ENCODE data around the gene MSMO1. TPM values are rescaled to one million over a fixed set of nuclear protein-coding genes. Genes with fewer than 3 reads are reported as not detected.

Gene MSMO1
- total and polyA plus RNA-seq, 2 donors (not counting 1 experiment from before 2014, with no cell fraction given) = 7.3 to 30.8 TPM

DNA sequence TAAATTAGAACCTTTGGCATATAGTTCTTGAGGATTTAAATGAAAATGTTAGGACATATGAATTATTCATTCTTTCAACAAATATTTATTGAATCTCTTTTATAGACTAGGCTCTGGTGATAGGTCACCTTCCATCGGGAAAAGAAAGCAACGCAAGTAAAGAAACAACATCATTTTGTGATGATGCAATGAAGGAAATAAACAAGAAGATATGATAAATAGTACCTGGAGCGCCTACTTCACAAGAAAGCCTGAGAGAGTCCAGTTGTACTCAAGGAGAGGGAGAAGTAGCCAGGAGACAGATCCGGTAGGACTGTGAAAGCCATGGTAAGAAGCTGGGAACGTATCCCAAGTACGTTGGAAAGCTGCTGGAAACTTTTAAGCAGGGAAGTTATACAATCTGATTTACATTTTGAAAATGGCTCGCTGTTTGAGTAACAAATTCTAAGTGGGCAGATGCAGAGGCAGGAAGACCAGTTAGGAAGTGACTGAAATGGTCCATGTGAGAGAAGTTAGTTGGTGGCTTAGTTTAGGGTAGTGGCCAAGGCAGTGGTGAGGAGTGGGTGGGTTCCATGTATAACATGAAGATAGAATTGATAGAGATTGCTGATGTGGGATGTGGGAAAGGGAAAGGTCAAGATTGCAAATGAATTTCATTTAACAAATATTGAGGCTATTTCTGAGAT lies 33.7 kb downstream of the MSMO1 start:
- Histone ChIP-seq H3K27ac (ENCODE audit: low read length in 2 of 2) (no peak overlapping the region), H3K36me3 (replicated peaks in 1 of 2; ENCODE audit: control extremely low read depth in 1 of 2, control insufficient read depth in 1 of 2, extremely low read depth in 1 of 2, insufficient read depth in 2 of 2, low read length in 1 of 2) (no peaks in the 10 kb centered on the region), H3K4me2 (replicated peaks; ENCODE audit: low read depth, low read length, poor library complexity, severe bottlenecking) (no peak overlapping the region), H3K79me2 (ENCODE audit: control insufficient read depth, insufficient read depth, low read length) (no peaks in the 10 kb centered on the region), H3K27me3 (replicated peaks in 1 of 4; ENCODE audit: control extremely low read depth in 1 of 4, control insufficient read depth in 3 of 4, insufficient read depth in 4 of 4, low read length in 3 of 4) (peaks cover 0 to 12% (median 4%) of the 10 kb centered on the region in 4 experiments), H2AFZ (ENCODE audit: insufficient read depth, low read depth, low read length, poor library complexity, severe bottlenecking) (no peak overlapping the region), H3K4me3 (ENCODE audit: control extremely low read depth in 1 of 5, extremely low read depth in 1 of 5, insufficient read depth in 1 of 5, low read depth in 2 of 5, low read length in 4 of 5) (no peak overlapping the region), H3K4me1 (ENCODE audit: control insufficient read depth in 2 of 2, insufficient read depth in 2 of 2, low read length in 2 of 2) (no peaks in the 10 kb centered on the region), H3K9me3 (ENCODE audit: control extremely low read depth in 1 of 3, control insufficient read depth in 2 of 3, insufficient read depth in 1 of 3, low read length in 2 of 3) (no peaks in the 10 kb centered on the region), H3K9ac (ENCODE audit: low read length) (no peak overlapping the region), H4K20me1 (ENCODE audit: control insufficient read depth, insufficient read depth, low read length, poor library complexity, severe bottlenecking) (no peaks in the 10 kb centered on the region)
- DNase-seq (no peak), ATAC-seq (ENCODE audit: low read depth) (no peak)
- Mint-ChIP-seq H3K4me3 (no peak overlapping the region), H3K27ac (no peak overlapping the region), H3K4me1 (peaks cover under 1% of the 10 kb centered on the region), H3K9me3 (ENCODE audit: insufficient read depth) (no peaks in the 10 kb centered on the region), H3K27me3 (peaks cover 39% of the 10 kb centered on the region)
- 93% methylated on average over 6 of the region's 7 CpGs for WGBS (ENCODE audit: insufficient coverage)
- intact Hi-C loops (cut with micrococcal nuclease) = no loop called here
- TF ChIP-seq EZH2 (IDR thresholded peaks at IDR 0.05; ENCODE audit: borderline replicate concordance, insufficient read depth, low read depth, low read length, poor library complexity, severe bottlenecking) = no peak
- TF ChIP-seq, protein P1, sequence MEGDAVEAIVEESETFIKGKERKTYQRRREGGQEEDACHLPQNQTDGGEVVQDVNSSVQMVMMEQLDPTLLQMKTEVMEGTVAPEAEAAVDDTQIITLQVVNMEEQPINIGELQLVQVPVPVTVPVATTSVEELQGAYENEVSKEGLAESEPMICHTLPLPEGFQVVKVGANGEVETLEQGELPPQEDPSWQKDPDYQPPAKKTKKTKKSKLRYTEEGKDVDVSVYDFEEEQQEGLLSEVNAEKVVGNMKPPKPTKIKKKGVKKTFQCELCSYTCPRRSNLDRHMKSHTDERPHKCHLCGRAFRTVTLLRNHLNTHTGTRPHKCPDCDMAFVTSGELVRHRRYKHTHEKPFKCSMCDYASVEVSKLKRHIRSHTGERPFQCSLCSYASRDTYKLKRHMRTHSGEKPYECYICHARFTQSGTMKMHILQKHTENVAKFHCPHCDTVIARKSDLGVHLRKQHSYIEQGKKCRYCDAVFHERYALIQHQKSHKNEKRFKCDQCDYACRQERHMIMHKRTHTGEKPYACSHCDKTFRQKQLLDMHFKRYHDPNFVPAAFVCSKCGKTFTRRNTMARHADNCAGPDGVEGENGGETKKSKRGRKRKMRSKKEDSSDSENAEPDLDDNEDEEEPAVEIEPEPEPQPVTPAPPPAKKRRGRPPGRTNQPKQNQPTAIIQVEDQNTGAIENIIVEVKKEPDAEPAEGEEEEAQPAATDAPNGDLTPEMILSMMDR (IDR thresholded peaks at IDR 0.05) = no peak
- CTCF ChIA-PET = no interaction called here
- POLR2A ChIA-PET = no interaction called here

DNA sequence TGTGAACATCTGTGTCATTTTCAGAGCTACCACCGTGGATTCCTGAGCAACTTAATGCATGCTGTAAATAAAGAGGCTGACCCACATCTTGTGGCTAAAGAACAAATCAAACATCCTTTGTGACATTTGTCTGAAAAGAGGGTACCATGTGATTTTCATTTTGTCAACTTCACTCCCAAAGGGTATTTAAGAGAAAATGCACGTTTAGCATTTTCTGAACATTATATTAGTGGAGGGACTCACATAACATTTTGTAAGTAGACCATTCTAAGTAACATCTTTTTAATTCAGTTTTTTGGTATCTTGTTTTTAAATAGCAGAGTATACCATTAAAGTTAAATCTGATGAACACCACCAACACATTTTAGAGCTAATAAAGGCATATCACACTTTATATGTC lies 34.3 kb downstream of the MSMO1 start:
- 88% methylated on average over 1 of the region's 2 CpGs for WGBS (ENCODE audit: insufficient coverage)
- Mint-ChIP-seq H3K27me3 (peaks cover 39% of the 10 kb centered on the region), H3K27ac (no peak overlapping the region), H3K4me3 (no peak overlapping the region), H3K4me1 (no peaks in the 10 kb centered on the region), H3K9me3 (ENCODE audit: insufficient read depth) (no peaks in the 10 kb centered on the region)
- no peak overlapping the region for H3K4me2 ChIP-seq (replicated peaks; ENCODE audit: low read depth, low read length, poor library complexity, severe bottlenecking)
- no peak for DNase-seq
- H3K27ac ChIP-seq (ENCODE audit: low read length in 2 of 2) = no peak overlapping the region
- H2AFZ ChIP-seq (ENCODE audit: insufficient read depth, low read depth, low read length, poor library complexity, severe bottlenecking) = no peak overlapping the region
- peaks cover 0 to 12% (median 4%) of the 10 kb centered on the region in 4 experiments for H3K27me3 ChIP-seq (replicated peaks in 1 of 4; ENCODE audit: control extremely low read depth in 1 of 4, control insufficient read depth in 3 of 4, insufficient read depth in 4 of 4, low read length in 3 of 4)
- ChIA-PET POLR2A (no interaction called here), CTCF (no interaction called here)
- ATAC-seq (ENCODE audit: low read depth) = no peak
- H3K9ac ChIP-seq (ENCODE audit: low read length) = no peak overlapping the region
- no peaks in the 10 kb centered on the region for H3K36me3 ChIP-seq (replicated peaks in 1 of 2; ENCODE audit: control extremely low read depth in 1 of 2, control insufficient read depth in 1 of 2, extremely low read depth in 1 of 2, insufficient read depth in 2 of 2, low read length in 1 of 2)
- TF ChIP-seq, protein P1 (IDR thresholded peaks at IDR 0.05) = no peak
- no peak for TF ChIP-seq EZH2 (IDR thresholded peaks at IDR 0.05; ENCODE audit: borderline replicate concordance, insufficient read depth, low read depth, low read length, poor library complexity, severe bottlenecking)
- no peaks in the 10 kb centered on the region for H4K20me1 ChIP-seq (ENCODE audit: control insufficient read depth, insufficient read depth, low read length, poor library complexity, severe bottlenecking)
- H3K4me1 ChIP-seq (ENCODE audit: control insufficient read depth in 2 of 2, insufficient read depth in 2 of 2, low read length in 2 of 2) = no peaks in the 10 kb centered on the region
- no peak overlapping the region for H3K4me3 ChIP-seq (ENCODE audit: control extremely low read depth in 1 of 5, extremely low read depth in 1 of 5, insufficient read depth in 1 of 5, low read depth in 2 of 5, low read length in 4 of 5)
- intact Hi-C loops (cut with micrococcal nuclease) = no loop called here
- no peaks in the 10 kb centered on the region for H3K9me3 ChIP-seq (ENCODE audit: control extremely low read depth in 1 of 3, control insufficient read depth in 2 of 3, insufficient read depth in 1 of 3, low read length in 2 of 3)
- no peaks in the 10 kb centered on the region for H3K79me2 ChIP-seq (ENCODE audit: control insufficient read depth, insufficient read depth, low read length)

All from B cell (primary cell).